Right atrium auricular region (tissue), 2 donors: ENCODE results near the gene ZKSCAN1. TPM values are rescaled to one million over a fixed set of nuclear protein-coding genes. Genes with fewer than 3 reads are reported as not detected.

Experiments
- DNase-seq: peaks from one replicate; pipeline ENCODE4 v3.0.0-alpha.2; 2019; ENCODE audit warnings: low spot score
- H3K27ac ChIP-seq, 2 donors: fragments of 200-600 bp; sonication (generic); 1 replicate in 1 of 2; 2 replicates in 1 of 2; pipeline ENCODE4 v1.5.1; 2016 to 2019
- H3K27me3 ChIP-seq, 2 donors: fragments of 200-600 bp; sonication (generic); one replicate each; pipeline versions ENCODE4 v1.5.1 to v1.6.0; 2017 to 2019
- H3K36me3 ChIP-seq: fragments of 200-600 bp; sonication (generic); one replicate; pipeline ENCODE4 v1.5.1; 2016
- H3K4me1 ChIP-seq, 2 donors: fragments of 200-600 bp; sonication (generic); one replicate each; pipeline versions ENCODE4 v1.5.1 to v1.6.0; 2017 to 2019
- H3K4me3 ChIP-seq, 2 donors: fragments of 200-600 bp; sonication (generic); 1 replicate in 1 of 2; 2 replicates in 1 of 2; pipeline ENCODE4 v1.5.1; 2017 to 2019; ENCODE audit warnings: mild to moderate bottlenecking in 1 of 2, moderate library complexity in 1 of 2
- H3K9me3 ChIP-seq, 2 donors: fragments of 200-600 bp; sonication (generic); one replicate each; pipeline ENCODE4 v1.5.1; 2019
- CTCF ChIP-seq, 2 donors: fragments of 200-600 bp; sonication (generic); IDR thresholded peaks; one replicate each; pipeline ENCODE4 v1.5.1; 2019; ENCODE audit warnings: antibody characterized with exemption in 2 of 2
- total RNA-seq, 2 donors: library from RNA; depleted of rRNA; stranded (reverse); fragments of >200 nt; gene quantifications; one replicate each; pipeline ENCODE4 v1.1.0, GENCODE V29; 2016

ZKSCAN1 gene
- total RNA-seq, 2 donors from 2014 or later: 19.8 to 20.0 TPM

- Histone ChIP-seq H3K9me3 (peaks cover 2 to 8% of the 10 kb centered on the region in 2 donors), H3K27me3 (no peaks in the 10 kb centered on the region), H3K4me3 (no peak overlapping the region), H3K27ac (peak overlapping the region in 1 of 2 donors; percentile 46), H3K4me1 (peaks cover 0 to 11% of the 10 kb centered on the region in 2 donors), H3K36me3 (peaks cover 51% of the 10 kb centered on the region)
- no peak for TF ChIP-seq CTCF (IDR thresholded peaks at IDR 0.05)
- DNase-seq: no peak
Measured at GRCh38 chr7:100065452-100066186, 50.2 kb downstream of the ZKSCAN1 start.

- H3K4me1 ChIP-seq: peaks cover 0 to 11% of the 10 kb centered on the region in 2 donors
- H3K27me3 ChIP-seq: no peaks in the 10 kb centered on the region
- TF ChIP-seq CTCF (IDR thresholded peaks at IDR 0.05): no peak
- peaks cover 14 to 21% of the 10 kb centered on the region in 2 donors for H3K9me3 ChIP-seq
- H3K36me3 ChIP-seq: peaks cover 53% of the 10 kb centered on the region
- H3K4me3 ChIP-seq: no peak overlapping the region
- no peak overlapping the region for H3K27ac ChIP-seq
- no peak for DNase-seq
Measured at GRCh38 chr7:100066953-100067352, 51.6 kb downstream of the ZKSCAN1 start.

- DNase-seq: no peak
- no peak overlapping the region for H3K27ac ChIP-seq
- H3K27me3 ChIP-seq: no peaks in the 10 kb centered on the region
- peaks cover 14 to 32% of the 10 kb centered on the region in 2 donors for H3K9me3 ChIP-seq
- no peak for TF ChIP-seq CTCF (IDR thresholded peaks at IDR 0.05)
- peaks cover 63% of the 10 kb centered on the region for H3K36me3 ChIP-seq
- no peak overlapping the region for H3K4me3 ChIP-seq
- peaks cover 0 to 11% of the 10 kb centered on the region in 2 donors for H3K4me1 ChIP-seq
Measured at GRCh38 chr7:100069991-100070390, 54.6 kb downstream of the ZKSCAN1 start.

GRCh38 chr7:100071018-100071723 lies 55.8 kb downstream of the ZKSCAN1 start:
- TF ChIP-seq CTCF (IDR thresholded peaks at IDR 0.05): no peak
- peaks cover 14 to 32% of the 10 kb centered on the region in 2 donors for H3K9me3 ChIP-seq
- no peak for DNase-seq
- no peak overlapping the region for H3K4me3 ChIP-seq
- H3K36me3 ChIP-seq: peaks cover 75% of the 10 kb centered on the region
- H3K27ac ChIP-seq: no peak overlapping the region
- H3K27me3 ChIP-seq: no peaks in the 10 kb centered on the region
- no peaks in the 10 kb centered on the region for H3K4me1 ChIP-seq

GRCh38 chr7:100072462-100072861 lies 57.1 kb downstream of the ZKSCAN1 start:
- Histone ChIP-seq H3K9me3 (peaks cover 14 to 32% of the 10 kb centered on the region in 2 donors), H3K27ac (no peak overlapping the region), H3K36me3 (peaks cover 88% of the 10 kb centered on the region), H3K4me1 (no peaks in the 10 kb centered on the region), H3K27me3 (no peaks in the 10 kb centered on the region), H3K4me3 (no peak overlapping the region)
- no peak for TF ChIP-seq CTCF (IDR thresholded peaks at IDR 0.05)
- no peak for DNase-seq
